Endothelial cell (in vitro differentiated cells): ENCODE measurements around the gene OMP. TPM values are rescaled to one million over a fixed set of nuclear protein-coding genes. Genes with fewer than 3 reads are reported as not detected.

Experiments
- DNase-seq: peaks from one replicate; pipeline ENCODE4 v3.0.0; 2021; ENCODE audit warnings: low spot score
- H3K27ac Mint-ChIP-seq: one replicate; pipeline ENCODE4 v1.8.0; 2021; ENCODE audit warnings: mixed read lengths, inconsistent platforms; ENCODE audit not compliant: unreplicated experiment
- H3K27me3 Mint-ChIP-seq: one replicate; pipeline ENCODE4 v1.8.0; 2021; ENCODE audit warnings: mild to moderate bottlenecking, moderate library complexity, mixed read lengths, inconsistent platforms; ENCODE audit not compliant: unreplicated experiment
- H3K36me3 Mint-ChIP-seq: one replicate; pipeline ENCODE4 v1.8.0; 2021; ENCODE audit warnings: mild to moderate bottlenecking, low read depth, mixed read lengths, inconsistent platforms; ENCODE audit not compliant: unreplicated experiment
- H3K4me1 Mint-ChIP-seq: one replicate; pipeline ENCODE4 v1.8.0; 2021; ENCODE audit warnings: mild to moderate bottlenecking, mixed read lengths, inconsistent platforms; ENCODE audit not compliant: unreplicated experiment
- H3K4me3 Mint-ChIP-seq: one replicate; pipeline ENCODE4 v1.8.0; 2021; ENCODE audit warnings: mild to moderate bottlenecking, mixed read lengths, inconsistent platforms; ENCODE audit not compliant: unreplicated experiment
- H3K9me3 Mint-ChIP-seq: one replicate; pipeline ENCODE4 v1.8.0; 2021; ENCODE audit warnings: mixed read lengths, inconsistent platforms; ENCODE audit not compliant: unreplicated experiment
- total RNA-seq: library from RNA; stranded (reverse); fragmentation: NEBNext Ultra II Directional; extraction: Animal tissue kit (Norgen Biotek cat#: 25700); gene quantifications from one replicate; pipeline ENCODE4 v1.2.1, GENCODE V29; 2021; ENCODE audit not compliant: unreplicated experiment
- TF ChIP-seq, protein P1 (sequence below): fragments of 200-600 bp; sonication (generic); IDR thresholded peaks from one replicate; pipeline ENCODE4 v1.5.0; 2021; ENCODE audit warnings: antibody characterized with exemption; ENCODE audit not compliant: unreplicated experiment

The OMP gene
- total RNA-seq, 1 donor from 2014 or later, result not detected

DNA sequence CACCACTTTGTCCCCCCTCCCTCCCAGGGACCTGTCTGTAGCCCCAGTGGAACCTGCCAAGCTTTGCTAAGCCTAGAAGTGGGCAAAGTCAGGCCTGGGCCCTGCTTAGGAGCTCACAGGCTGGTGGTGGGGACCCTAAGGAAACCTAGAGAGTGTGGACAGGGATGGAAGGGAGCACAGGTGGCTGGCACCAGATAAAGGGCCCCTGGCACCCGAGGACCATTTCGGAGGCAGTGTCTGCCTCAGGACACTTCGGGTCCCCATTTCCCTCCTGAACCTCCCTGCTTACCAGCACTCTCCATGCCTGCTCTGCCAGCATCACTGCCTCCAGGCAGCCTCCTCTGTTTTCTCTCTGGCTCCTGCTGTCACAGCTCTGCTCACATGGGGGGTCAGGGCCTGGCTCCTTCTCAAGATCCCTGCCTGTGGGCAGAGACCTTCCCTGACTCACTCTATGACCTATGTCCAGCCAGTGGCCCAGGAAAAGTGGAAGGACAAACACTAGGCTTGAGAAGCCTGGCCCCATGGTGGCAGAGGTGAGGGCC is 13.6 kb upstream of the OMP start:
- DNase-seq, result no peak

DNA sequence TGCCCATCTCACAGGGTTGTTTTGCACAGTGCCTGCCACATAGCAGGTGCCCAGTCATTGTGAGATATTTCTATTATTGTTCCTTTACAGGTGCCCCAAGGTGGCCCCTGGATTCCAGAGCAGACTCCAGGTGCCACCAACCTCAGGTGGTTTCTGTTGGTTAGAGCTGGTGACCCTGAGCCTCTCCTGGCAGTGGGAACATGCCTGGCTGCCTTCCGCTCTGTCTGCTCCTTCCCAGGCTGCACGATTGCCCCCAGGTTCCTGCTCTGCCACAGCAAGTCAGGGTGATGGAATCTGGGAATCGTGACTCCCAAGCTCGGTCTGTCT is 12.6 kb upstream of the OMP start:
- H3K36me3 Mint-ChIP-seq, result no peaks in the 10 kb centered on the region
- H3K4me3 Mint-ChIP-seq, result no peak overlapping the region
- H3K27ac Mint-ChIP-seq, result no peak overlapping the region
- H3K4me1 Mint-ChIP-seq, result no peaks in the 10 kb centered on the region
- TF ChIP-seq, protein P1, sequence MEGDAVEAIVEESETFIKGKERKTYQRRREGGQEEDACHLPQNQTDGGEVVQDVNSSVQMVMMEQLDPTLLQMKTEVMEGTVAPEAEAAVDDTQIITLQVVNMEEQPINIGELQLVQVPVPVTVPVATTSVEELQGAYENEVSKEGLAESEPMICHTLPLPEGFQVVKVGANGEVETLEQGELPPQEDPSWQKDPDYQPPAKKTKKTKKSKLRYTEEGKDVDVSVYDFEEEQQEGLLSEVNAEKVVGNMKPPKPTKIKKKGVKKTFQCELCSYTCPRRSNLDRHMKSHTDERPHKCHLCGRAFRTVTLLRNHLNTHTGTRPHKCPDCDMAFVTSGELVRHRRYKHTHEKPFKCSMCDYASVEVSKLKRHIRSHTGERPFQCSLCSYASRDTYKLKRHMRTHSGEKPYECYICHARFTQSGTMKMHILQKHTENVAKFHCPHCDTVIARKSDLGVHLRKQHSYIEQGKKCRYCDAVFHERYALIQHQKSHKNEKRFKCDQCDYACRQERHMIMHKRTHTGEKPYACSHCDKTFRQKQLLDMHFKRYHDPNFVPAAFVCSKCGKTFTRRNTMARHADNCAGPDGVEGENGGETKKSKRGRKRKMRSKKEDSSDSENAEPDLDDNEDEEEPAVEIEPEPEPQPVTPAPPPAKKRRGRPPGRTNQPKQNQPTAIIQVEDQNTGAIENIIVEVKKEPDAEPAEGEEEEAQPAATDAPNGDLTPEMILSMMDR, result no peak
- peaks cover 6% of the 10 kb centered on the region for H3K27me3 Mint-ChIP-seq
- no peak for DNase-seq
- no peaks in the 10 kb centered on the region for H3K9me3 Mint-ChIP-seq

More for the DNA sequence above, 13.6 kb upstream of the OMP start:
- no peak overlapping the region for H3K4me3 Mint-ChIP-seq
- H3K4me1 Mint-ChIP-seq, result no peaks in the 10 kb centered on the region
- no peaks in the 10 kb centered on the region for H3K36me3 Mint-ChIP-seq
- peaks cover 6% of the 10 kb centered on the region for H3K27me3 Mint-ChIP-seq
- TF ChIP-seq, protein P1, result no peak
- no peaks in the 10 kb centered on the region for H3K9me3 Mint-ChIP-seq
- H3K27ac Mint-ChIP-seq, result no peak overlapping the region

DNA sequence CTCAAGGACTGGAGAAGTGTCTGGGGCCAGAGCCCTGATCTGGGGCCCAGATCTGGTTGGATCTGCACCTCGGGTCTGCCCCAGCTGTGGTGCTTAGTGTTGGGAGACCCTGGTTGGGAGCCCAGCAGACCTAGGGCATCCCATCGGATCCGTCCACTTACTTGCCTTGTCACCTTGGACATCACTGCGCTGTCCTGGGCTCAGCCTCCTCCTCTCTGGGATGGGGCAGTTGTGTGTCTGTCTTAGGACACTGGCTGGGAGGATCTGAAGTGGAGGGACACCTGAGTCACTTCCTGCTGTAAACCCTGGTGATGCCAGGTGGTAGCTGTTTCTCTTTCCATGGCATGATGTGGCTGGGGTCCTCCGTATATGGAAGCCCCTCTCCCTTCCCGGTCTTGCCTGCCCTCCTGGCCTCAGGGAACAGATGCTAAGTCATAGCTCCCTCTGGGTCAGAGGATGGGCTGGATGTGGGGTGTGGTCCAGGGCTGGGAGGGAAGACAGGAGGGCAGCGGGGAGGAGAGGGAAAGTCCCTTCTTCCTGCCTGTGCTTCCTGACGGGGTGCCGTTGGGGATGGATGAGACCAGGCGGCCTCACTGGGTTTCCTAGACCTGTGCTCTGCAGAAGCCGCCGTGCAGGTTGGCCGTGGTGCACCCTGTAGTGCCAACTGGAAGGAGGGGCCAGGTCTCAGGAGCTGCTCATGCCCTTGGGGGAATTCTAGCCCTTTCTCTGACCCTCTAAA is 12.1 kb upstream of the OMP start:
- DNase-seq, result no peak
- Mint-ChIP-seq H3K27me3 (peaks cover 6% of the 10 kb centered on the region), H3K36me3 (no peaks in the 10 kb centered on the region), H3K4me1 (no peaks in the 10 kb centered on the region), H3K27ac (no peak overlapping the region), H3K4me3 (no peak overlapping the region), H3K9me3 (no peaks in the 10 kb centered on the region)
- TF ChIP-seq, protein P1, result no peak

DNA sequence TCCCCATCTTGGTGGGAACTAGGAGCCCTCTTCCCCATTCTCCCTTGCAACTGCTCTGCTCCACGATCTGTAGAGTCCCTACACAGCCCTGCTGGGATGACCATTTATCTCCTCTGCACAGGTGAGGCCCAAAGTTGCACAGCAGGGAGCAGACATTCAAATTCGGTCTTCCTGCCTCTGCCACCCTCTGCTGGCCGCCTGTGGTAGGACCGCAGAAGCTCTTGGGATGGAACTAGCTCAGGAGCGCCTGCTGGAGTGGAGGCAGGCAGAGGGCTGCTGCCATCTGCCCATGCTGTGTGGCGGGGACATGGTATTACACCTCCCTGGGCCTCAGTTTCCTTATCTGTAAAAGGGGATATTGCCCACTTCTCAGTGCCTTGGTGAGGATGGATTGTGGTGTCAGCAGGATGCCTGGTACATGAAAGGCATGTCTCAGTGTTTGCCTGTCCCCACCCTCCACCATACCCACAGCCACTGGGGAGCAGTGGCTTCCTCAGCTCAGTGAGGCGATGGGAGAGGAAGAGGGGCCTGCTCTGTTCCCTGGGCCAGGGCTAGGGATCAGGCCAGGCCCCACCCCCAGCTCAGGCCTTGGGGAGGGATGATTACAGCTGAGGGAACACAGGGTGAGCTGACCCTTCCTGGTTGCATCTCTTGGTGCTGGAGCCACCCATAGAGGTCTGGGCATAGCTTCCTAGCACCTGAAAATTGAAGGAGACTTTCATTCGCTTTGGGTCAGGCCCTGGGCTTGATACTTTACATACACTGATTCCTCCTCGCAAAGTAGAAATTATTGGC is 11.3 kb upstream of the OMP start:
- H3K9me3 Mint-ChIP-seq, result no peaks in the 10 kb centered on the region
- H3K27ac Mint-ChIP-seq, result no peak overlapping the region

More for the DNA sequence above, 11.3 kb upstream of the OMP start:
- Mint-ChIP-seq H3K4me3 (no peak overlapping the region), H3K27me3 (peaks cover 4% of the 10 kb centered on the region), H3K36me3 (peaks cover 3% of the 10 kb centered on the region), H3K4me1 (no peaks in the 10 kb centered on the region)
- TF ChIP-seq, protein P1, result peak; percentile 90
- DNase-seq, result peak; percentile 80
